ENCODE data around the gene HOXD8.

Gene HOXD8

GRCh38 chr2:176146101-176146500 lies 16.6 kb downstream of the HOXD8 start:
- Histone ChIP-seq H3K4me3 (ENCODE audit: low read depth, low read length) (no peak overlapping the region), H3K36me3 (ENCODE audit: control insufficient read depth, insufficient read depth, low read length) (no peaks in the 10 kb centered on the region), H3K9me3 (ENCODE audit: control insufficient read depth, insufficient read depth, low read length) (peaks cover 3% of the 10 kb centered on the region; the same call in 1 of the 2 replicates), H3K27ac (ENCODE audit: low read depth, low read length) (no peak overlapping the region), H3K27me3 (ENCODE audit: control insufficient read depth, insufficient read depth, low read length) (peaks cover 100% of the 10 kb centered on the region), H3K4me1 (ENCODE audit: control insufficient read depth, insufficient read depth, low read length) (no peaks in the 10 kb centered on the region), H3K9ac (ENCODE audit: low read depth, low read length) (no peak overlapping the region)

- Histone ChIP-seq H3K9me3 (ENCODE audit: control insufficient read depth, insufficient read depth, low read length) (peaks cover 3% of the 10 kb centered on the region; the same call in 1 of the 2 replicates), H3K27me3 (ENCODE audit: control insufficient read depth, insufficient read depth, low read length) (peaks cover 100% of the 10 kb centered on the region), H3K36me3 (ENCODE audit: control insufficient read depth, insufficient read depth, low read length) (no peaks in the 10 kb centered on the region), H3K4me3 (ENCODE audit: low read depth, low read length) (no peak overlapping the region), H3K4me1 (ENCODE audit: control insufficient read depth, insufficient read depth, low read length) (peaks cover 3% of the 10 kb centered on the region; the same call in 1 of the 2 replicates), H3K9ac (ENCODE audit: low read depth, low read length) (no peak overlapping the region), H3K27ac (ENCODE audit: low read depth, low read length) (no peak overlapping the region)
Observed at GRCh38 chr2:176146645-176147044, 17.1 kb downstream of the HOXD8 start.

DNA sequence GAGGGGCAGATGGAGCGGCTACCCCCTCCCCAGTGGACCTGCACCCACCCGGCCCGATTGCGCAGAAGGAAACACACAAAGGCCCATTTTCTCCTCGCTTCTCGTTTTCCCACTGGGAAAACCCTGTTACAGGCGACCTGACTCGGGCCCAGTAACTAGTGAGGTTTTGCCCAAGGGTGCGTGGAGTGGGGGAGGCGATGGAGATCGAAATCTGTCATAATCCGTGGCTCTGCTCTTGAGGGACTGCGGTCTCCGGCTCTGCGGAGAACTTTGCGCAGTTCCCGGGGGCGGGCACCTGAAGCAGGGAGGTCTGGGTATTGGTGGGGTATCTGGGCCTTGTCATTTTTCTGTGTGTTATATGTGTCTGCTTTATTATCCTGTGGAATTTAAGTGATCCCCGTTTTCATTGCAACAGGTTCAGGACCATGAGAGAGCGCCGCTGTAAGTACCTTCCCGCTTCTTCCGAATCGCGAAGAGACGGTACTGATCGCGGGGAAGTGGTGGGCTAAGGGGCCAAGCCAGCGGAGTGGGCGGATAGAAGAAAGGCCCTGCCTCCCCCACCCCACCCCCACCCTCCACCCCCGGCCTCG lies 17.8 kb downstream of the HOXD8 start:
- Histone ChIP-seq H3K36me3 (ENCODE audit: control insufficient read depth, insufficient read depth, low read length) (no peaks in the 10 kb centered on the region), H3K9ac (ENCODE audit: low read depth, low read length) (no peak overlapping the region), H3K9me3 (ENCODE audit: control insufficient read depth, insufficient read depth, low read length) (peaks cover 3% of the 10 kb centered on the region; the same call in 1 of the 2 replicates), H3K4me3 (ENCODE audit: low read depth, low read length) (no peak overlapping the region), H3K4me1 (ENCODE audit: control insufficient read depth, insufficient read depth, low read length) (peaks cover 5% of the 10 kb centered on the region; the same call in 1 of the 2 replicates), H3K27me3 (ENCODE audit: control insufficient read depth, insufficient read depth, low read length) (peaks cover 100% of the 10 kb centered on the region), H3K27ac (ENCODE audit: low read depth, low read length) (no peak overlapping the region)

- Histone ChIP-seq H3K9me3 (ENCODE audit: control insufficient read depth, insufficient read depth, low read length) (peaks cover 3% of the 10 kb centered on the region; the same call in 1 of the 2 replicates), H3K27me3 (ENCODE audit: control insufficient read depth, insufficient read depth, low read length) (peaks cover 100% of the 10 kb centered on the region), H3K9ac (ENCODE audit: low read depth, low read length) (no peak overlapping the region), H3K4me3 (ENCODE audit: low read depth, low read length) (no peak overlapping the region), H3K4me1 (ENCODE audit: control insufficient read depth, insufficient read depth, low read length) (peaks cover 5% of the 10 kb centered on the region; the same call in 1 of the 2 replicates), H3K36me3 (ENCODE audit: control insufficient read depth, insufficient read depth, low read length) (no peaks in the 10 kb centered on the region), H3K27ac (ENCODE audit: low read depth, low read length) (no peak overlapping the region)
Observed at GRCh38 chr2:176147800-176148496, 18.4 kb downstream of the HOXD8 start.

DNA sequence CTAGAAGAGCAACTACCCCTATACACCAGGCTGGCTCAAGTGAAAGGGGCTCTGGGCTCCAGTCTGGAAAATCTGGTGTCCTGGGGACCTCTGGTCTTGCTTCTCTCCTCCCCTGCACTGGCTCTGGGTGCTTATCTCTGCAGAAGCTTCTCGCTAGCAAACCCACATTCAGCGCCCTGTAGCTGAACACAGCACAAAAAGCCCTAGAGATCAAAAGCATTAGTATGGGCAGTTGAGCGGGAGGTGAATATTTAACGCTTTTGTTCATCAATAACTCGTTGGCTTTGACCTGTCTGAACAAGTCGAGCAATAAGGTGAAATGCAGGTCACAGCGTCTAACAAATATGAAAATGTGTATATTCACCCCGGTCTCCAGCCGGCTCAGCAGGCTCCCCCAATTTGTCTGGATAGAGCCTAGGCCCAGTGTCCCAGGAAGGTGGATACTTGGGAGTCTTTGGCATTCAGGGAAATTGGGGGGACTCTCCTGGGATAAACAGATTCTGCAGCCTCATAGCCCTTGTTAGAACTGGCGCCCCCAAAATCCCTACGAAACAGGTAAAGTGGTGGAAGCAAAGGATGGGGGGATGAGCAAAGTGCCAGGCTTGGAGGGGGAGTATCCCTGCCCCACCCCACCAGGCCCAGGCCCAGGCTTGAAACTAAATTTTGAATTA lies 19.4 kb downstream of the HOXD8 start:
- Histone ChIP-seq H3K27me3 (ENCODE audit: control insufficient read depth, insufficient read depth, low read length) (peaks cover 100% of the 10 kb centered on the region), H3K9ac (ENCODE audit: low read depth, low read length) (no peak overlapping the region), H3K27ac (ENCODE audit: low read depth, low read length) (no peak overlapping the region), H3K4me1 (ENCODE audit: control insufficient read depth, insufficient read depth, low read length) (peaks cover 5% of the 10 kb centered on the region; the same call in 1 of the 2 replicates), H3K9me3 (ENCODE audit: control insufficient read depth, insufficient read depth, low read length) (peaks cover 3% of the 10 kb centered on the region; the same call in 1 of the 2 replicates), H3K36me3 (ENCODE audit: control insufficient read depth, insufficient read depth, low read length) (no peaks in the 10 kb centered on the region), H3K4me3 (ENCODE audit: low read depth, low read length) (no peak overlapping the region)

GRCh38 chr2:176149481-176149938 lies 20.0 kb downstream of the HOXD8 start:
- Histone ChIP-seq H3K27me3 (ENCODE audit: control insufficient read depth, insufficient read depth, low read length) (peaks cover 100% of the 10 kb centered on the region), H3K36me3 (ENCODE audit: control insufficient read depth, insufficient read depth, low read length) (no peaks in the 10 kb centered on the region), H3K4me3 (ENCODE audit: low read depth, low read length) (no peak overlapping the region), H3K9ac (ENCODE audit: low read depth, low read length) (no peak overlapping the region), H3K4me1 (ENCODE audit: control insufficient read depth, insufficient read depth, low read length) (peaks cover 5% of the 10 kb centered on the region; the same call in 1 of the 2 replicates), H3K9me3 (ENCODE audit: control insufficient read depth, insufficient read depth, low read length) (peaks cover 3% of the 10 kb centered on the region; the same call in 1 of the 2 replicates), H3K27ac (ENCODE audit: low read depth, low read length) (no peak overlapping the region)

GRCh38 chr2:176149939-176150583 lies 20.6 kb downstream of the HOXD8 start:
- Histone ChIP-seq H3K27ac (ENCODE audit: low read depth, low read length) (no peak overlapping the region), H3K27me3 (ENCODE audit: control insufficient read depth, insufficient read depth, low read length) (peaks cover 100% of the 10 kb centered on the region), H3K4me1 (ENCODE audit: control insufficient read depth, insufficient read depth, low read length) (peaks cover 5% of the 10 kb centered on the region; the same call in 1 of the 2 replicates), H3K9ac (ENCODE audit: low read depth, low read length) (no peak overlapping the region), H3K36me3 (ENCODE audit: control insufficient read depth, insufficient read depth, low read length) (no peaks in the 10 kb centered on the region), H3K4me3 (ENCODE audit: low read depth, low read length) (no peak overlapping the region), H3K9me3 (ENCODE audit: control insufficient read depth, insufficient read depth, low read length) (peaks cover 3% of the 10 kb centered on the region; the same call in 1 of the 2 replicates)

DNA sequence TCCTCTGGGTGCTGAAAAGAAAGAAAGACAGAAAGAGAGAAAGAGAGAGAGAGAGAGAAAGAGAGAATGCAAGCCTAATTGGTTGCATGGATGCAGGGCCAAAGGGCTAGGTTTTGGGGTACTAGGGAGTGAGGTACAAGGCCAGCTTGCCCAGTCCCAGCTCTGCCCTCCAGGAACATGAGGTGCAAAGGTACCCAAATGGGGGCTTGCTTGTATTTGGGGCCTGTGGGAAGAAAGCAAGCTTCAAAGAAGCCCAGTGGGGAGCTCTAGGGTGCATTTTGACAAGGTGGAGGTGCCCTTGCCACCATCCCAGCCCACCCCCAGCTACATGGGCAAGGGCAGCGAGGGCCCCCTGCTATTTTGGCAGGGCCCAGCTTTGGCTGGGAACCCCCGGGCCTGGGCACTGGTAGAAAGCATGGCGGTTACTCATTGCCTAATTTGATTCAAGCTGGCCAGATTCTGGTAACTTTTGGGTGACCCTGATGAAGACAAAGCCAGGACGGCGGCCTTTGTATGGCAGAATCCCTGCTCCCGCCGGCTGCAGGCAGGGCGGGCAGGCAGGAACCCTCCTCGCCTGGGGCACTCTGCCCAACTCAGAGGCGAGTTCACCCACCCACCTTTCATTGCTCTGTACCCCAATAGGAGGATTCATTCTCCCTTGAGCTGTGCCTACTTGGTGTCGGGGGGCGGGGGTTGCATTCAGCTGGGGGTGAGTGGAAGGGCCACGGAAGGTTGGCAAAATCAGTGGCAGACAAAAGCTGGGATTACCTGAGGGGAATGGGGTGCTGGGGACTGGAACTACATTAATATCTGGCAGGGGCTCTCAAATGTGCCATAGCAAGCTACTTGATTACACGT lies 21.3 kb downstream of the HOXD8 start:
- Histone ChIP-seq H3K4me3 (ENCODE audit: low read depth, low read length) (no peak overlapping the region), H3K9ac (ENCODE audit: low read depth, low read length) (no peak overlapping the region), H3K27ac (ENCODE audit: low read depth, low read length) (no peak overlapping the region), H3K4me1 (ENCODE audit: control insufficient read depth, insufficient read depth, low read length) (peaks cover 12% of the 10 kb centered on the region; the same call in 1 of the 2 replicates), H3K27me3 (ENCODE audit: control insufficient read depth, insufficient read depth, low read length) (peaks cover 100% of the 10 kb centered on the region), H3K9me3 (ENCODE audit: control insufficient read depth, insufficient read depth, low read length) (peaks cover 3% of the 10 kb centered on the region; the same call in 1 of the 2 replicates), H3K36me3 (ENCODE audit: control insufficient read depth, insufficient read depth, low read length) (no peaks in the 10 kb centered on the region)

DNA sequence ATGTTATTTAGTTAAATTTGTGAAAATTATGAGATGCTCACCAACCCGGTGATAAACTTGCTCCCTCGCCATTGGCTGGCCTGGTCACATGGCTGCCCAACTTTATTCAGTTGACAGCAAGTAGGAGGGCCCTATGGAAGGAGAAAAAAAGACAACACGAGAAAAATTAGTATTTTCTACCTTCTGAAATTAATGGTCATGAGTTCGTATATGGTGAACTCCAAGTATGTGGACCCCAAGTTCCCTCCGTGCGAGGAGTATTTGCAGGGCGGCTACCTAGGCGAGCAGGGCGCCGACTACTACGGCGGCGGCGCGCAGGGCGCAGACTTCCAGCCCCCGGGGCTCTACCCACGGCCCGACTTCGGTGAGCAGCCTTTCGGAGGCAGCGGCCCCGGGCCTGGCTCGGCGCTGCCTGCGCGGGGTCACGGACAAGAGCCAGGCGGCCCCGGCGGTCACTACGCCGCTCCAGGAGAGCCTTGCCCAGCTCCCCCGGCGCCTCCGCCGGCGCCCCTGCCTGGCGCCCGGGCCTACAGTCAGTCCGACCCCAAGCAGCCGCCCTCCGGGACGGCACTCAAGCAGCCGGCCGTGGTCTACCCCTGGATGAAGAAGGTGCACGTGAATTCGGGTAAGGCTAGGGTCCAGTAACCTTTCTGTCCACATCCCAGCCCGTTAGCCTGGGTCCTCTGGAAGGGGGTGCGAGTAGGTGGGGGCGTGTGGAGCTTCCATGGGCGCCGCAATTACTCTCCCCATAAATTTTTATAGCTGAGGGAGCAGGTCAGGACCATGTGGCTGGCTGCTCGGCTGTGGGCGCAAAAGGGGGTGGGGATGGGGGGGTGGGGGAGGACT lies 22.2 kb downstream of the HOXD8 start, which contains the start of gene HOXD4:
TSS of gene HOXD4 (plus strand) at position 109 of the 846 bp plus-strand sequence. CDS start at position 193, 84 bp downstream.
- Histone ChIP-seq H3K27ac (ENCODE audit: low read depth, low read length) (no peak within 1 kb of the TSS), H3K4me1 (ENCODE audit: control insufficient read depth, insufficient read depth, low read length) (peaks cover 12% of the 10 kb centered on the region; the same call in 1 of the 2 replicates), H3K27me3 (ENCODE audit: control insufficient read depth, insufficient read depth, low read length) (peaks cover 100% of the 10 kb centered on the region), H3K36me3 (ENCODE audit: control insufficient read depth, insufficient read depth, low read length) (no peaks in the 10 kb centered on the region), H3K9me3 (ENCODE audit: control insufficient read depth, insufficient read depth, low read length) (peaks cover 2% of the 10 kb centered on the region; the same call in 1 of the 2 replicates), H3K4me3 (ENCODE audit: low read depth, low read length) (peak within 1 kb of the TSS; percentile 17; the same call in 1 of the 2 replicates), H3K9ac (ENCODE audit: low read depth, low read length) (no peak within 1 kb of the TSS)
